Upper lobe of right lung (tissue), 1 donor: ENCODE results near the gene HMCN1. TPM values are rescaled to one million over a fixed set of nuclear protein-coding genes. Genes with fewer than 3 reads are reported as not detected.

ENCODE experiments used
- ATAC-seq: fragments of 200-7000 bp; cut with Tn5 transposase; one replicate; pipeline ENCODE4 v1.9.1; 2020; ENCODE audit warnings: mild to moderate bottlenecking, moderate library complexity
- DNase-seq: peaks from one replicate; pipeline ENCODE4 v3.0.0-alpha.2; 2020
- H3K27ac ChIP-seq: fragments of 200-600 bp; one replicate; pipeline ENCODE4 v1.8.0; 2022
- H3K27me3 ChIP-seq: fragments of 200-600 bp; one replicate; pipeline ENCODE4 v1.8.0; 2022; ENCODE audit warnings: mild to moderate bottlenecking
- H3K36me3 ChIP-seq: fragments of 200-600 bp; one replicate; pipeline ENCODE4 v1.8.0; 2022
- H3K4me1 ChIP-seq: fragments of 200-600 bp; one replicate; pipeline ENCODE4 v1.8.0; 2022
- H3K4me3 ChIP-seq: fragments of 200-600 bp; one replicate; pipeline ENCODE4 v1.8.0; 2022; ENCODE audit warnings: mild to moderate bottlenecking
- H3K9me3 ChIP-seq: fragments of 200-600 bp; one replicate; pipeline ENCODE4 v1.8.0; 2022
- intact Hi-C: fragments of 100-400 bp; cut with DNase I; formaldehyde crosslinking; loops from one replicate; pipeline ENCODE4 v1.11.0; 2022
- total RNA-seq: library from RNA; stranded (reverse); fragmentation: NEBNext Ultra II Directional; extraction: Animal tissue kit (Norgen Biotek cat#: 25700); gene quantifications from one replicate; pipeline ENCODE4 v1.2.1, GENCODE V29; 2021
- TF ChIP-seq, protein P1 (sequence below): fragments of 200-600 bp; IDR thresholded peaks from one replicate; pipeline ENCODE4 v1.8.0; 2022; ENCODE audit warnings: antibody characterized with exemption
- donor health status: DM: no; HTN: yes; CAD: no; lungs with severe emphysema.

The HMCN1 gene
- total RNA-seq, 1 donor from 2014 or later, result 45.4 TPM

DNA sequence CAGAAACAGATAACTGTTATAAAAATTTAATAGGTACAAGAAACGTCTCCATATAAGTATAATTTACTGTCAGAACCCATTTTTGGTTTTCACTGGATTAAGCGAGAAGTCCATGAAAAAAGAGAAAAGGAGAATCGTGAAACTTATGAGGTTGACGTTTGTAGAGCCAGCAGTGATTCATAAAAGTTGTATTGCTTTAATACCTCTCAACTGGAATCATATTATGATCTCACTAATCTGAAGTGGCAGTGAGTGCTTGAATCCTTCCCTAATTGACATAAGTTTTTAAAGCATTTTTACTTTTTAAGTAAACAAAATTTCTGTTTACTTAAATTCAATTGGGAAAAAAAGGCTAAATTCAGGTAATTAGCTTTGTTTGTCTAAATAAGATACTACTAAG is 325.6 kb downstream of the HMCN1 start:
- no peaks in the 10 kb centered on the region for H3K27me3 ChIP-seq
- peaks cover 18% of the 10 kb centered on the region for H3K4me1 ChIP-seq
- DNase-seq, result no peak
- peak; percentile 27 for ATAC-seq
- no peak overlapping the region for H3K4me3 ChIP-seq
- H3K9me3 ChIP-seq, result no peaks in the 10 kb centered on the region
- H3K36me3 ChIP-seq, result peaks cover 5% of the 10 kb centered on the region
- TF ChIP-seq, protein P1, sequence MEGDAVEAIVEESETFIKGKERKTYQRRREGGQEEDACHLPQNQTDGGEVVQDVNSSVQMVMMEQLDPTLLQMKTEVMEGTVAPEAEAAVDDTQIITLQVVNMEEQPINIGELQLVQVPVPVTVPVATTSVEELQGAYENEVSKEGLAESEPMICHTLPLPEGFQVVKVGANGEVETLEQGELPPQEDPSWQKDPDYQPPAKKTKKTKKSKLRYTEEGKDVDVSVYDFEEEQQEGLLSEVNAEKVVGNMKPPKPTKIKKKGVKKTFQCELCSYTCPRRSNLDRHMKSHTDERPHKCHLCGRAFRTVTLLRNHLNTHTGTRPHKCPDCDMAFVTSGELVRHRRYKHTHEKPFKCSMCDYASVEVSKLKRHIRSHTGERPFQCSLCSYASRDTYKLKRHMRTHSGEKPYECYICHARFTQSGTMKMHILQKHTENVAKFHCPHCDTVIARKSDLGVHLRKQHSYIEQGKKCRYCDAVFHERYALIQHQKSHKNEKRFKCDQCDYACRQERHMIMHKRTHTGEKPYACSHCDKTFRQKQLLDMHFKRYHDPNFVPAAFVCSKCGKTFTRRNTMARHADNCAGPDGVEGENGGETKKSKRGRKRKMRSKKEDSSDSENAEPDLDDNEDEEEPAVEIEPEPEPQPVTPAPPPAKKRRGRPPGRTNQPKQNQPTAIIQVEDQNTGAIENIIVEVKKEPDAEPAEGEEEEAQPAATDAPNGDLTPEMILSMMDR, result no peak
- intact Hi-C loops, result no loop called here
- peak overlapping the region; percentile 33 for H3K27ac ChIP-seq

DNA sequence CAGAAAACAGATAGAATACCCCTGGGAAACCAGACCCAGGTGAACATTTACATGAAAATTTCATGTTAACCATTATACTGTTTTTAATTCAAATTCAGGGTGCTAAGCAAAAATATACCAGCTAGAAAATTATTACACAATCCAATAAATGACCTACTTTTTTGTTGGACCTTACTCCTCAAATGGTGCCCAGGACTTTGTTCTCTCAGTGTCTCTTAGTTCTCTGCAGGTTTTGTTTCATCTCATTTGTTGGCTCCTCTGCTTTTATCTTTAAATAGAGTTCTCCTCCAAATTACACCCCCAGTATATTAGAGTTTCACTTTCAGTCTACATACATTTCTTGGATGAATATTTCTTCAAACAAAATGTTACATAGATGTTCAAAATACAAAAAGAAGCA is 326.0 kb downstream of the HMCN1 start:
- peak overlapping the region; percentile 33 for H3K27ac ChIP-seq
- ATAC-seq, result no peak

DNA sequence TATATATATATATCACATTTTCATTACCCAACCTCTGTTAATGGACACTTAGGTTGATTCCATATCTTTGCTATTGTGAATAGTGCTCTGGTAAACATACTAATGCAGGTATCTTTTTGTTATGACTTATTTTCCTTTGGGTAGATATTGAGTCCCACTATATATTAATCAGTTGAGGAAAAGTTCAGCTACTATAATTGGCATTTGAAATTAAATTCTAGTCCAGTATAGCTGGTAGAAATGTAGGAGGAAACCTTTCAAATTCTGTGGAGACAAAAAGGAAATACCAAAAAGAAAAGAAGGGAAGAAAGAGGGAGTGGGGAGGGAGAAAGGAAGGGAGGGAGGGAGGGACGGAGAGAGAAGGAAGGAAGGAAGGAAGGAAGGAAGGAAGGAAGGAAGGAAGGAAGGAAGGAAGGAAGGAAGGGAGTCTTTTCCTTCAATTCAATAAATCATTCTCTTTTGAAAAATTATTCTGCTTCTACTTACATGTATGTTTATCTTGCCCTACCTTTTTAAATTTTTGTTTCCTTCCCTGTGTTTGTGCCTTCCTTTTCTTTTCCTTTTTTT is 329.0 kb downstream of the HMCN1 start:
- H3K36me3 ChIP-seq, result no peaks in the 10 kb centered on the region
- no peaks in the 10 kb centered on the region for H3K9me3 ChIP-seq
- TF ChIP-seq, protein P1, result no peak
- no peaks in the 10 kb centered on the region for H3K27me3 ChIP-seq
- no peak overlapping the region for H3K27ac ChIP-seq
- no peak for ATAC-seq
- H3K4me1 ChIP-seq, result peaks cover 14% of the 10 kb centered on the region
- H3K4me3 ChIP-seq, result no peak overlapping the region
- intact Hi-C loops, result no loop called here
- DNase-seq, result no peak

More for the DNA sequence above, 326.0 kb downstream of the HMCN1 start:
- Histone ChIP-seq H3K4me3 (no peak overlapping the region), H3K4me1 (peaks cover 18% of the 10 kb centered on the region), H3K36me3 (peaks cover 5% of the 10 kb centered on the region), H3K9me3 (no peaks in the 10 kb centered on the region), H3K27me3 (no peaks in the 10 kb centered on the region)
- intact Hi-C loops, result no loop called here
- no peak for DNase-seq
- TF ChIP-seq, protein P1, result no peak

DNA sequence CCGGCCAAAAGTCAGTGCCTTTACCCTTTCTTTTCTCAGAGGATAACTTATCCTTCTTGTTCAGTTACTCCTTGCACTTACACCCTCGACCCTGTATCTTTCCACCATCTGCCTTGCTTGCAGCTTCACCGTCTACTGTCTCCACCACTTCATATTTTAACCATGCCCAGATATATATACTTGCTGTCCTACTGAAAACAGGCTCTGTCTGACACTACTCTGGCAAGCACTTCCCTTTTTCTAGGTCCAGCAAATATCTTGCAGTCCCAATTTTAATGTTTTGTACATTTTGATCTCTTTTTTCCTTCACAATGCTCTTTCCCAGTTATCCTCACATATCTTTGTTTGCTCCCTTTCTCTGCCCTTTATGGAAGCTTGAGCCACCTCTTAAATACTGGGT is 332.2 kb downstream of the HMCN1 start:
- DNase-seq (no peak), ATAC-seq (no peak)
- Histone ChIP-seq H3K4me3 (no peak overlapping the region), H3K4me1 (no peaks in the 10 kb centered on the region), H3K27me3 (no peaks in the 10 kb centered on the region), H3K27ac (no peak overlapping the region), H3K9me3 (no peaks in the 10 kb centered on the region), H3K36me3 (no peaks in the 10 kb centered on the region)
- intact Hi-C loops, result no loop called here
- TF ChIP-seq, protein P1, result no peak

DNA sequence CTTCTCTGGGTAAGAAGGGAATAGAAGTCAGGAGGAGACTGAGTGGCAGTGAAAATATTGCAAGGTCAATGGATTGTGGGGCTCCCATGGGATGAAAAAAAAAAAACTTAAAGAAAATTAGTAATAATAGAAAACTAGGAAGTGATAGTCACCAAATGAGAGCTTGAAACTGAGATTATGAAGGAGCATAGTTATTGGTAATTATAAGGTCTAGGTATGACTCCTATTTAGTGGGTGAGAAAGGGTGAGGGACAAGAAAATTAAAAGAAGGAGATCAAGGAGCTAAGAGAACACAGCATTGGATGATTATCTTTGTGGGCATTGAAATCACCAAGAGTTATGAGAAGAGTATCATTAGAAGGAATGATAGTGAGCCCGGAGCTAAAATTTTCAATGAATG is 339.5 kb downstream of the HMCN1 start:
- TF ChIP-seq, protein P1, result no peak
- intact Hi-C loops, result no loop called here
- no peaks in the 10 kb centered on the region for H3K36me3 ChIP-seq
- no peak overlapping the region for H3K27ac ChIP-seq
- H3K4me3 ChIP-seq, result no peak overlapping the region
- H3K27me3 ChIP-seq, result no peaks in the 10 kb centered on the region
- DNase-seq (no peak), ATAC-seq (no peak)
- H3K4me1 ChIP-seq, result no peaks in the 10 kb centered on the region
- H3K9me3 ChIP-seq, result no peaks in the 10 kb centered on the region

DNA sequence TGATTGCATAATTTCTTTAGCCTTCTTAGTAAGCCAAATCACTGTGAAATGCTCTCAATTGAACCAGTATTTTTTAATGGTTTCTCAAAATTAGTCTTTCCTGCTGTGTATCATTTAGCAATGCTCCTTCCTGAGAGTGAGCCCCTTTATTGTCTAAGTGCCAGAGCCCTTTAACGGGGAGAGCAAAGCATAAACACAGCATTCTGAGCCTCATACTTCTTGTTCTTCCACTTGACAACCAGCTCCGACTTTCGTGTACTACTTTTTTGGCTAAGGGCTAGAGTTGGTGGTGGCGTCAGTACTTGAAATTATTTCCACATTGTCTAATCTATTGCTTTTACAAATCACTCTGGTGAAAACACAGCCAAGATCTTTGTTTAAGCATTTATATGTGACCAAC is 341.8 kb downstream of the HMCN1 start:
- H3K27me3 ChIP-seq, result no peaks in the 10 kb centered on the region
- H3K9me3 ChIP-seq, result no peaks in the 10 kb centered on the region
- TF ChIP-seq, protein P1, result no peak
- DNase-seq (no peak), ATAC-seq (peak; percentile 27)
- no peaks in the 10 kb centered on the region for H3K36me3 ChIP-seq
- H3K4me1 ChIP-seq, result no peaks in the 10 kb centered on the region
- no peak overlapping the region for H3K27ac ChIP-seq
- H3K4me3 ChIP-seq, result no peak overlapping the region
- intact Hi-C loops, result no loop called here
